ENCODE measurements around the gene TAS1R1.

The TAS1R1 gene

GRCh38 chr1:6603238-6603914, 48.3 kb downstream of the TAS1R1 start:
- Histone ChIP-seq H2AFZ (ENCODE audit: low read depth, low read length) (peak overlapping the region; percentile 76), H3K79me2 (ENCODE audit: insufficient read depth, low read length) (peaks cover 33% of the 10 kb centered on the region), H3K27me3 (ENCODE audit: insufficient read depth, low read length, poor library complexity) (no peaks in the 10 kb centered on the region), H3K27ac (ENCODE audit: low read length) (no peak overlapping the region; the same call in 1 of the 2 replicates), H3K9ac (ENCODE audit: low read depth, low read length) (peak overlapping the region; percentile 68), H3K36me3 (ENCODE audit: insufficient read depth, low read length) (peaks cover 12% of the 10 kb centered on the region), H3K4me3 (ENCODE audit: low read depth in 1 of 2, low read length in 2 of 2) (peak overlapping the region; percentile 52 to 84; a peak in 3 of 4 replicates), H3K4me2 (ENCODE audit: insufficient read depth, low read length) (peak overlapping the region; percentile 89), H3K4me1 (ENCODE audit: insufficient read depth, low read length) (peaks cover 48% of the 10 kb centered on the region), H3K9me3 (ENCODE audit: insufficient read depth, low read length, severe bottlenecking) (no peaks in the 10 kb centered on the region), H4K20me1 (ENCODE audit: insufficient read depth, low read length) (peaks cover 27% of the 10 kb centered on the region)
- TF ChIP-seq CTCF (IDR thresholded peaks at IDR 0.05; ENCODE audit: borderline replicate concordance, extremely low read depth, low read length, poor library complexity, severe bottlenecking) (no peak), EZH2 (IDR thresholded peaks at IDR 0.05; ENCODE audit: borderline replicate concordance, low read depth, low read length, severe bottlenecking) (no peak)
- DNase-seq = peak; percentile 32
- peak; percentile 1; the same call in 1 of the 3 replicates for ATAC-seq (ENCODE audit: insufficient read depth, low read depth)

- Histone ChIP-seq H3K79me2 (ENCODE audit: insufficient read depth, low read length) (peaks cover 30% of the 10 kb centered on the region), H3K27me3 (ENCODE audit: insufficient read depth, low read length, poor library complexity) (no peaks in the 10 kb centered on the region), H4K20me1 (ENCODE audit: insufficient read depth, low read length) (peaks cover 24% of the 10 kb centered on the region), H3K9ac (ENCODE audit: low read depth, low read length) (no peak overlapping the region), H3K27ac (ENCODE audit: low read length) (no peak overlapping the region), H3K4me2 (ENCODE audit: insufficient read depth, low read length) (peak overlapping the region; percentile 89), H2AFZ (ENCODE audit: low read depth, low read length) (0 out of 2 replicates have a peak overlapping the region, but pooled peaks have one; percentile 35), H3K4me3 (ENCODE audit: low read depth in 1 of 2, low read length in 2 of 2) (no peak overlapping the region), H3K36me3 (ENCODE audit: insufficient read depth, low read length) (peaks cover 6% of the 10 kb centered on the region), H3K4me1 (ENCODE audit: insufficient read depth, low read length) (peaks cover 44% of the 10 kb centered on the region), H3K9me3 (ENCODE audit: insufficient read depth, low read length, severe bottlenecking) (no peaks in the 10 kb centered on the region)
- no peak for ATAC-seq (ENCODE audit: insufficient read depth, low read depth)
- no peak for TF ChIP-seq EZH2 (IDR thresholded peaks at IDR 0.05; ENCODE audit: borderline replicate concordance, low read depth, low read length, severe bottlenecking)
- TF ChIP-seq CTCF (IDR thresholded peaks at IDR 0.05; ENCODE audit: borderline replicate concordance, extremely low read depth, low read length, poor library complexity, severe bottlenecking) = no peak
- DNase-seq = no peak
These were observed 48.9 kb downstream of the TAS1R1 start for GRCh38 chr1:6603915-6604558.

- Histone ChIP-seq H3K27me3 (ENCODE audit: insufficient read depth, low read length, poor library complexity) (no peaks in the 10 kb centered on the region), H3K36me3 (ENCODE audit: insufficient read depth, low read length) (peaks cover 13% of the 10 kb centered on the region), H3K4me1 (ENCODE audit: insufficient read depth, low read length) (peaks cover 28% of the 10 kb centered on the region), H2AFZ (ENCODE audit: low read depth, low read length) (peak overlapping the region; percentile 80), H3K9me3 (ENCODE audit: insufficient read depth, low read length, severe bottlenecking) (no peaks in the 10 kb centered on the region), H3K4me3 (ENCODE audit: low read depth in 1 of 2, low read length in 2 of 2) (peak overlapping the region; percentile 63 to 76), H3K9ac (ENCODE audit: low read depth, low read length) (peak overlapping the region; percentile 67), H3K79me2 (ENCODE audit: insufficient read depth, low read length) (peaks cover 39% of the 10 kb centered on the region), H4K20me1 (ENCODE audit: insufficient read depth, low read length) (peaks cover 23% of the 10 kb centered on the region), H3K27ac (ENCODE audit: low read length) (peak overlapping the region; percentile 50), H3K4me2 (ENCODE audit: insufficient read depth, low read length) (peak overlapping the region; percentile 100)
- ATAC-seq (ENCODE audit: insufficient read depth, low read depth) (peak; percentile 33), DNase-seq (no peak)
- TF ChIP-seq EZH2 (IDR thresholded peaks at IDR 0.05; ENCODE audit: borderline replicate concordance, low read depth, low read length, severe bottlenecking) = no peak
These were observed 57.7 kb downstream of the TAS1R1 start for GRCh38 chr1:6612641-6613360.

Measured in DND-41 (cell line).